Measurements from ENCODE around the gene MN1. TPM values are rescaled to one million over a fixed set of nuclear protein-coding genes. Genes with fewer than 3 reads are reported as not detected.

MN1 gene
- total and polyA plus RNA-seq, 2 of the 4 experiments (the other 2 are of a cell fraction) = 0.36 to 1.3 TPM

DNA sequence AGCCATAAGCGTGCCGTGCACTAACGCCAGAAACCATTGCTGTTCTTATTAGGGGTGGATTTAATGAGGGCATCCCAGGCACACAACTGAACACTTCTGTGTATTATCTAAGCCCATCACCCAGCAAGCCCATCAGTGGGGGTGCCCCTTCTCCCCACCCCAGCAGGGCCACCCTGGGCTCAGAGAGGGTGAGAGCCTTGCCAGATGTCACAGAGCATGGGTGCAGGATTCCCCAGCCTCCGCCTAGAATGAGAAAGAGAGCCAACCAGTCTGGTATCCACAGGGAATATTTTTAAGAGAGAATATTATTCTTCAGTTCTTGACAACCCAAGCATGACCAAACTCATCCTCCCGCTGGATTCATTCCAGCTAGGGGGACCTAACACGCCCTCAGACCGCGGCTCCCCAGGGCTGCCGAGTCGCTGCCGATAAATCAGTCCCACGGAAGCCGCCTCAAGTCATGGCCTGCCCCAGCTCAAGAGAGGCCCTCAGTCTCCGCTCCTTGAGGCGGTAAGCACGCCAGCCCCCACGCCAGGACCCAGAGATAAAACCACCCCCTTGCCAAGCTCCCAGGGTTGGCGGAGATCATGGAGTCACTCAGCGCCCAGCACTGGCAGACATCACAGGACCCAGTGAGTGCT, 47.2 kb downstream of the MN1 start:
- CTCF ChIA-PET = no interaction called here
- H3K79me1 ChIP-seq (ENCODE audit: low read depth in 1 of 2, low read length in 2 of 2) = no peaks in the 10 kb centered on the region
- no peak overlapping the region for H3K56ac ChIP-seq (ENCODE audit: extremely low read depth, insufficient read depth, low read length)
- H3K36me3 ChIP-seq (ENCODE audit: control insufficient read depth, insufficient read depth, low read length) = peaks cover 4% of the 10 kb centered on the region; the same call in 1 of the 2 replicates
- no peak overlapping the region for H3K14ac ChIP-seq (replicated peaks; ENCODE audit: low read depth, low read length)
- BruUV-seq (replicated peaks) = no TSS peak
- no peak overlapping the region for H2AK5ac ChIP-seq (ENCODE audit: low read depth, low read length)
- no peak overlapping the region for H3K4ac ChIP-seq (ENCODE audit: low read depth, low read length)
- dilution Hi-C loops (cut with HindIII; ENCODE audit: low sequenced_read_pairs, unreplicated experiment) (no loop called here), in situ Hi-C loops (cut with MboI; ENCODE audit: low sequenced_read_pairs) (no loop called here), intact Hi-C loops (cut with micrococcal nuclease) (no loop called here)
- H3K23ac ChIP-seq (ENCODE audit: low read depth, low read length) = no peak overlapping the region
- H2BK20ac ChIP-seq (ENCODE audit: low read depth, low read length) = no peak overlapping the region
- H3K9ac ChIP-seq (ENCODE audit: low read depth, low read length) = no peak overlapping the region
- POLR2A ChIA-PET (ENCODE audit: unreplicated experiment) = no interaction called here
- no peak overlapping the region for H4K91ac ChIP-seq (ENCODE audit: insufficient read depth, low read depth, low read length)
- no peaks in the 10 kb centered on the region for H3K27me3 ChIP-seq (ENCODE audit: control insufficient read depth, insufficient read depth, low read length)
- H3K27ac ChIP-seq (ENCODE audit: insufficient read depth, low read length) = no peak overlapping the region
- H4K5ac ChIP-seq (ENCODE audit: low read depth, low read length) = no peak overlapping the region
- no peak overlapping the region for H2AFZ ChIP-seq (replicated peaks; ENCODE audit: low read length, poor library complexity)
- TF ChIP-seq CHD1 (IDR thresholded peaks at IDR 0.05; ENCODE audit: low read depth, low read length) (no peak), BHLHE40 (IDR thresholded peaks at IDR 0.05; ENCODE audit: low read depth, low read length) (no peak), MAFK (IDR thresholded peaks at IDR 0.05; ENCODE audit: low read depth, low read length) (no peak)
- 49% methylated on average over 4 of the region's 19 CpGs; no CpG with 5 or more reads in 1 of the 2 experiments for WGBS, 2 experiments (ENCODE audit: extremely low coverage in 2 of 2, insufficient read length in 1 of 2)
- no peak overlapping the region for H4K8ac ChIP-seq (ENCODE audit: low read depth in 2 of 2, low read length in 2 of 2)
- peaks cover 3% of the 10 kb centered on the region; the same call in 1 of the 2 replicates for H3K9me1 ChIP-seq (ENCODE audit: insufficient read depth, low read length)
- H2BK120ac ChIP-seq (ENCODE audit: low read depth, low read length) = no peak overlapping the region
- no peak overlapping the region for H2BK15ac ChIP-seq (ENCODE audit: low read depth, low read length)
- peaks cover 5% of the 10 kb centered on the region; the same call in 1 of the 2 replicates for H4K20me1 ChIP-seq (ENCODE audit: insufficient read depth, low read length)
- H3K4me1 ChIP-seq (ENCODE audit: control insufficient read depth, insufficient read depth, low read length) = peaks cover 12% of the 10 kb centered on the region; the same call in 1 of the 2 replicates
- H3K4me2 ChIP-seq (ENCODE audit: low read depth, low read length) = no peak overlapping the region
- no peaks in the 10 kb centered on the region for H3K9me3 ChIP-seq (ENCODE audit: control insufficient read depth, insufficient read depth, low read length)
- ATAC-seq (ENCODE audit: low read depth) = no peak
- DNase-seq = no peak
- H2AK9ac ChIP-seq (replicated peaks; ENCODE audit: low read depth, low read length, poor library complexity) = no peak overlapping the region
- H2BK5ac ChIP-seq (ENCODE audit: low read depth, low read length, poor library complexity, severe bottlenecking) = no peak overlapping the region
- H3K4me3 ChIP-seq (ENCODE audit: insufficient read depth, low read depth, low read length) = no peak overlapping the region
- no peak overlapping the region for H3K18ac ChIP-seq (ENCODE audit: low read depth, low read length)
